H1 (cell line): ENCODE data around the gene FRAT2. TPM values are rescaled to one million over a fixed set of nuclear protein-coding genes. Genes with fewer than 3 reads are reported as not detected.

Experiments
- CTCF ChIA-PET: fragments of 300-600 bp; sonication (Branson Sonifier 250); formaldehyde crosslinking; loops from one replicate; lab custom pipeline; 2021; ENCODE audit not compliant: partially characterized antibody; lab: Charles Lee
- POLR2A ChIA-PET: fragments of 300-600 bp; sonication (Branson Sonifier 250); formaldehyde crosslinking; loops from one replicate; lab custom pipeline; 2021; ENCODE audit warnings: inconsistent platforms; ENCODE audit not compliant: partially characterized antibody; lab: Charles Lee
- DNase-seq, 2 experiments: peaks; one replicate each; pipeline versions ENCODE4 v3.0.0 to v3.0.0-alpha.2; 2010 to 2022; ENCODE audit warnings: low spot score in 2 of 2, low read depth in 1 of 2, mixed read lengths in 1 of 2
- FAIRE-seq: peaks from 2 replicates; lab custom pipeline; 2011; peaks lifted over from hg19 to GRCh38; lab: Jason Lieb, UNC
- H2AFZ ChIP-seq: 2 replicates; pipeline ENCODE4 v1.8.1; 2012; ENCODE audit warnings: low read length, inconsistent platforms
- H2AK5ac ChIP-seq: 2 replicates; pipeline ENCODE4 v1.6.1; 2013; ENCODE audit warnings: low read depth, low read length
- H2BK120ac ChIP-seq: replicated peaks from 2 replicates; pipeline ENCODE3; 2013; ENCODE audit warnings: low read depth, low read length, inconsistent platforms
- H2BK12ac ChIP-seq: 2 replicates; pipeline ENCODE4 v1.6.1; 2013; ENCODE audit warnings: low read depth, low read length
- H2BK15ac ChIP-seq: 2 replicates; pipeline ENCODE4 v1.6.1; 2013; ENCODE audit warnings: low read length
- H2BK20ac ChIP-seq: 2 replicates; pipeline ENCODE4 v1.6.1; 2013; ENCODE audit warnings: low read length
- H2BK5ac ChIP-seq: 2 replicates; pipeline ENCODE4 v1.6.1; 2013; ENCODE audit warnings: low read depth, low read length
- H3K14ac ChIP-seq: 2 replicates; pipeline ENCODE4 v1.6.1; 2013; ENCODE audit warnings: inconsistent platforms; ENCODE audit not compliant: insufficient read length
- H3K18ac ChIP-seq: 2 replicates; pipeline ENCODE4 v1.6.1; 2013; ENCODE audit warnings: low read length; ENCODE audit errors: extremely low read depth
- H3K23ac ChIP-seq: 2 replicates; pipeline ENCODE4 v1.6.1; 2013; ENCODE audit warnings: inconsistent platforms; ENCODE audit not compliant: insufficient read length
- H3K23me2 ChIP-seq: 2 replicates; pipeline ENCODE4 v1.6.1; 2013; ENCODE audit warnings: low read depth, low read length
- H3K27ac ChIP-seq: 2 replicates; pipeline ENCODE4 v1.6.1; 2011; ENCODE audit warnings: low read depth, low read length, inconsistent platforms
- H3K27me3 ChIP-seq, 4 experiments: replicated peaks in 1 of 4; 1 replicate in 1 of 4; 2 replicates in 3 of 4; pipeline versions ENCODE4 v1.6.1 to v1.8.1; 2011 to 2013; ENCODE audit warnings: low read length in 3 of 4, mild to moderate bottlenecking in 3 of 4, inconsistent platforms in 2 of 4, mixed read lengths in 2 of 4, moderate library complexity in 1 of 4; ENCODE audit not compliant: control insufficient read depth in 3 of 4, insufficient read depth in 3 of 4; ENCODE audit errors: extremely low read depth in 1 of 4
- H3K36me3 ChIP-seq, 4 experiments: 2 replicates each; pipeline versions ENCODE4 v1.6.1 to v1.8.1; 2011 to 2013; ENCODE audit warnings: mild to moderate bottlenecking in 4 of 4, low read length in 3 of 4, moderate library complexity in 2 of 4, control low read depth in 1 of 4, inconsistent platforms in 1 of 4; ENCODE audit not compliant: insufficient read depth in 4 of 4, control insufficient read depth in 2 of 4
- H3K4ac ChIP-seq: replicated peaks from 2 replicates; pipeline ENCODE3; 2013; ENCODE audit warnings: low read length, low read depth, mixed read lengths, inconsistent platforms; ENCODE audit not compliant: insufficient read length
- H3K4me1 ChIP-seq, 4 experiments: replicated peaks in 1 of 4; 1 replicate in 1 of 4; 2 replicates in 3 of 4; pipeline versions ENCODE4 v1.6.1 to v1.8.1; 2011 to 2013; ENCODE audit warnings: low read length in 3 of 4, inconsistent platforms in 2 of 4, mixed read lengths in 1 of 4; ENCODE audit not compliant: insufficient read depth in 4 of 4, control insufficient read depth in 3 of 4
- H3K4me2 ChIP-seq, 2 experiments: 2 replicates each; pipeline versions ENCODE4 v1.6.1 to v1.8.1; 2011 to 2013; ENCODE audit warnings: low read depth in 2 of 2, low read length in 2 of 2, control low read depth in 1 of 2, inconsistent platforms in 1 of 2, mild to moderate bottlenecking in 1 of 2; ENCODE audit not compliant: insufficient read depth in 1 of 2
- H3K4me3 ChIP-seq, 4 experiments: fragments of 200-600, 300-600 bp in 1 of 4; sonication (generic), shearing (Covaris generic), sonication (Bioruptor Twin) in 1 of 4; 2 replicates each; pipeline versions ENCODE4 v1.5.1 to v1.8.1; 2011 to 2016; ENCODE audit warnings: low read length in 4 of 4, low read depth in 3 of 4, control low read depth in 2 of 4, inconsistent platforms in 2 of 4, mild to moderate bottlenecking in 2 of 4, mixed read lengths in 1 of 4, moderate library complexity in 1 of 4; ENCODE audit not compliant: insufficient read depth in 2 of 4; ENCODE audit errors: extremely low read depth in 1 of 4
- H3K56ac ChIP-seq: replicated peaks from 2 replicates; pipeline ENCODE3; 2013; ENCODE audit warnings: low read depth, mild to moderate bottlenecking, mixed read lengths, low read length, inconsistent platforms; ENCODE audit not compliant: insufficient read length
- H3K79me1 ChIP-seq: 2 replicates; pipeline ENCODE4 v1.6.1; 2013; ENCODE audit warnings: low read depth, low read length, control low read depth
- H3K79me2 ChIP-seq, 2 experiments: 2 replicates each; pipeline versions ENCODE4 v1.6.1 to v1.8.1; 2012 to 2013; ENCODE audit warnings: low read length in 2 of 2, mild to moderate bottlenecking in 2 of 2, inconsistent platforms in 1 of 2; ENCODE audit not compliant: insufficient read depth in 2 of 2, control insufficient read depth in 1 of 2
- H3K9ac ChIP-seq, 4 experiments: replicated peaks in 1 of 4; 1 replicate in 1 of 4; 2 replicates in 3 of 4; pipeline versions ENCODE4 v1.6.1 to v1.8.1; 2011 to 2013; ENCODE audit warnings: low read depth in 3 of 4, low read length in 3 of 4, control low read depth in 2 of 4, mild to moderate bottlenecking in 2 of 4, moderate library complexity in 2 of 4, inconsistent platforms in 1 of 4; ENCODE audit errors: extremely low read depth in 1 of 4
- H3K9me3 ChIP-seq, 2 experiments: 2 replicates each; pipeline versions ENCODE4 v1.6.1 to v1.8.1; 2012 to 2013; ENCODE audit warnings: mild to moderate bottlenecking in 2 of 2, moderate library complexity in 2 of 2, control low read depth in 1 of 2, inconsistent platforms in 1 of 2, low read depth in 1 of 2, low read length in 1 of 2, mixed read lengths in 1 of 2; ENCODE audit not compliant: insufficient read depth in 2 of 2
- H4K20me1 ChIP-seq, 2 experiments: replicated peaks in 1 of 2; 2 replicates each; pipeline versions ENCODE3 to v1.8.1; 2011 to 2013; ENCODE audit warnings: inconsistent platforms in 2 of 2, low read length in 2 of 2, mild to moderate bottlenecking in 1 of 2; ENCODE audit not compliant: insufficient read depth in 2 of 2, control insufficient read depth in 1 of 2
- H4K5ac ChIP-seq: 2 replicates; pipeline ENCODE4 v1.6.1; 2013; ENCODE audit warnings: low read length, low read depth, mixed read lengths, inconsistent platforms; ENCODE audit not compliant: insufficient read length
- H4K8ac ChIP-seq: 2 replicates; pipeline ENCODE4 v1.8.0; 2013; ENCODE audit warnings: mild to moderate bottlenecking, moderate library complexity, low read length, inconsistent platforms; ENCODE audit not compliant: insufficient read depth; ENCODE audit errors: extremely low read depth
- H4K91ac ChIP-seq: replicated peaks from 2 replicates; pipeline ENCODE3; 2013; ENCODE audit warnings: low read length, mixed read lengths, inconsistent platforms; ENCODE audit not compliant: insufficient read length
- CEBPB ChIP-seq: IDR thresholded peaks from 2 replicates; pipeline ENCODE4 v1.6.1; 2012; ENCODE audit warnings: low read depth, low read length
- EZH2 ChIP-seq: fragments of 200-600 bp; sonication (generic); IDR thresholded peaks from 2 replicates; pipeline ENCODE4 v1.7.1; 2012; ENCODE audit warnings: low read depth, mild to moderate bottlenecking, moderate library complexity, low read length, inconsistent platforms; ENCODE audit not compliant: severe bottlenecking
- KDM4A ChIP-seq: IDR thresholded peaks from one replicate; pipeline ENCODE4 v1.7.1; 2012; ENCODE audit warnings: low read depth, mild to moderate bottlenecking, moderate library complexity, low read length, inconsistent platforms; ENCODE audit not compliant: severe bottlenecking
- RAD21 ChIP-seq, 2 experiments: IDR thresholded peaks in 1 of 2; conservative IDR thresholded peaks in 1 of 2; 2 replicates each; pipeline ENCODE4 v1.6.1; 2011; ENCODE audit warnings: low read depth in 2 of 2, low read length in 2 of 2, improper control_type of control experiment in 1 of 2, inconsistent platforms in 1 of 2, mild to moderate bottlenecking in 1 of 2, moderate library complexity in 1 of 2
- RXRA ChIP-seq: IDR thresholded peaks from 2 replicates; pipeline ENCODE4 v1.6.1; 2011; ENCODE audit warnings: low read depth, mild to moderate bottlenecking, low read length, moderate library complexity; ENCODE audit not compliant: insufficient read depth
- TEAD4 ChIP-seq: IDR thresholded peaks from 2 replicates; pipeline ENCODE4 v1.6.1; 2012; ENCODE audit warnings: low read depth, low read length, inconsistent platforms, mixed read lengths
- WGBS, 2 experiments: shearing (Covaris generic) in 1 of 2; methylation state at CpG; one replicate each; pipeline versions ENCODE4 v1.1.6 to v1.1.7; 2013 to 2015; ENCODE audit warnings: low lambda C conversion rate in 2 of 2, mixed read lengths in 2 of 2, inconsistent platforms in 1 of 2, low coverage in 1 of 2, missing lambda C conversion rate in 1 of 2; ENCODE audit not compliant: insufficient replicate concordance in 2 of 2, insufficient coverage in 1 of 2, insufficient read length in 1 of 2; ENCODE audit errors: extremely low coverage in 1 of 2, missing lambda C conversion rate in 1 of 2; 5-methylcytosine and 5-hydroxymethylcytosine counted together
- polyA plus RNA-seq, 7 experiments: library from polyadenylated mRNA; depleted of rRNA in 3 of 7; stranded (reverse) in 5 of 7; unstranded in 2 of 7; fragments of >200 nt in 5 of 7; fragments of 200-250 nt in 2 of 7; gene quantifications; 1 replicate in 5 of 7; 2 replicates in 1 of 7; 4 replicates in 1 of 7; pipeline versions ENCODE4 v1.2.1 to v1.2.3, GENCODE V29; 2011 to 2013; ENCODE audit warnings: missing spikeins in 2 of 7, mixed read lengths in 2 of 7
- total RNA-seq: library from RNA; stranded (reverse); fragmentation: NEBNext Ultra II Directional; extraction: Animal tissue kit (Norgen Biotek cat#: 25700); gene quantifications from 2 replicates; pipeline ENCODE4 v1.2.1, GENCODE V29; 2021

Gene FRAT2
- total and polyA plus RNA-seq, 2 of the 8 experiments (the other 6 are each of a cell fraction or from before 2014, with no cell fraction given) = 47.4 to 83.0 TPM

GRCh38 chr10:97297556-97298222 lies 36.8 kb downstream of the FRAT2 start:
- Histone ChIP-seq H3K18ac (no peak overlapping the region), H4K91ac (no peak overlapping the region), H3K27ac (no peak overlapping the region), H3K9me3 (no peaks in the 10 kb centered on the region), H3K4me1 (no peaks in the 10 kb centered on the region), H3K79me1 (no peaks in the 10 kb centered on the region), H3K56ac (no peak overlapping the region), H2BK5ac (no peak overlapping the region), H3K14ac (no peak overlapping the region), H3K79me2 (no peaks in the 10 kb centered on the region), H2AK5ac (no peak overlapping the region), H4K8ac (no peak overlapping the region), H3K9ac (no peak overlapping the region), H3K27me3 (no peaks in the 10 kb centered on the region), H3K4ac (no peak overlapping the region), H4K5ac (no peak overlapping the region), H4K20me1 (no peaks in the 10 kb centered on the region), H2BK12ac (no peak overlapping the region), H3K36me3 (no peaks in the 10 kb centered on the region), H3K4me3 (no peak overlapping the region), H3K23me2 (no peaks in the 10 kb centered on the region), H2AFZ (no peak overlapping the region), H2BK15ac (no peak overlapping the region), H2BK120ac (no peak overlapping the region), H2BK20ac (no peak overlapping the region), H3K23ac (no peak overlapping the region), H3K4me2 (no peak overlapping the region)
- no peak for FAIRE-seq
- TF ChIP-seq CEBPB (peak; percentile 53), EZH2 (no peak), KDM4A (no peak), RAD21 (IDR thresholded peaks at IDR 0.05 in 1 of 2, conservative IDR thresholded peaks at IDR 0.05 in 1 of 2; ENCODE audit: low read depth in 2 of 2, low read length in 2 of 2) (no peak), TEAD4 (no peak), RXRA (no peak)
- POLR2A ChIA-PET = interaction anchor here (0.9 to 1.7 kb wide), 2 partner anchors 11 to 30 kb away, joined by 3 read pairs; no protein-coding TSS in a partner anchor
- WGBS, 2 experiments = 92% methylated on average over 8 of the region's 8 CpGs; no CpG with 5 or more reads in 1 of the 2 experiments
- CTCF ChIA-PET = interaction anchor here (0.6 to 2.3 kb wide), 5 partner anchors 31 to 989 kb away, joined by 3 to 6 read pairs (median 3); no protein-coding TSS in a partner anchor
- no peak for DNase-seq
